K562 (cell line): ENCODE results near the gene RSPH1. TPM values are rescaled to one million over a fixed set of nuclear protein-coding genes. Genes with fewer than 3 reads are reported as not detected.

Experiments used
- ADNP ChIP-seq: fragments of 200-800 bp; sonication (Bioruptor generic); IDR thresholded peaks from 2 replicates; pipeline ENCODE4 v1.6.1; 2016; ENCODE audit warnings: missing genetic modification characterization, missing compliant biosample characterization
- GATA2 ChIP-seq: sonication (generic); formaldehyde crosslinking; IDR thresholded peaks from 2 replicates; pipeline ENCODE4 v1.4.0; 2020; ENCODE audit warnings: mild to moderate bottlenecking, missing genetic modification reagents
- IFI16 ChIP-seq: fragments of 250-450 bp; sonication (Bioruptor Pico); IDR thresholded peaks from 2 replicates; pipeline ENCODE4 v2.1.2; 2022; ENCODE audit warnings: mild to moderate bottlenecking, inconsistent platforms
- PHF20 ChIP-seq: fragments of 450-650 bp; IDR thresholded peaks from 2 replicates; pipeline ENCODE4 v1.6.1; 2018; ENCODE audit not compliant: partially characterized antibody
- PKNOX1 ChIP-seq: fragments of 450-650 bp; IDR thresholded peaks from 2 replicates; pipeline ENCODE4 v1.6.1; 2016
- ZFPM2 ChIP-seq: fragments of 250-450 bp; sonication (Bioruptor Pico); IDR thresholded peaks from 2 replicates; pipeline ENCODE4 v1.5.1; 2022; ENCODE audit warnings: mild to moderate bottlenecking
- polyA plus RNA-seq, 8 experiments: library from polyadenylated mRNA; depleted of rRNA in 4 of 8; stranded (reverse) in 5 of 8; unstranded in 3 of 8; fragments of >200 nt; fragmentation: Nextera tagmentation in 2 of 8; fragmentation: Illumina TruSeq in 1 of 8; extraction: Ambion mirVana in 2 of 8; extraction: Trizol in 1 of 8; gene quantifications; 2 replicates each; pipeline versions ENCODE4 v1.2.1 to v1.2.3, GENCODE V29; 2011 to 2014; ENCODE audit warnings: inconsistent platforms in 1 of 8, missing spikeins in 1 of 8
- total RNA-seq, 7 experiments: library from RNA; depleted of rRNA in 6 of 7; stranded (reverse); fragments of >200 nt in 6 of 7; fragmentation: Illumina TruSeq in 2 of 7; extraction: Trizol in 2 of 7; gene quantifications; 2 replicates each; pipeline versions ENCODE4 v1.2.1 to v1.2.3, GENCODE V29; 2011 to 2021; ENCODE audit warnings: low replicate concordance in 1 of 7
- TF ChIP-seq, protein P1 (sequence below), 2 experiments: fragments of 450-650 bp in 1 of 2; IDR thresholded peaks; 2 replicates each; pipeline ENCODE4 v1.6.1; 2011 to 2017; ENCODE audit warnings: low read depth in 2 of 2, antibody characterized with exemption in 1 of 2, borderline replicate concordance in 1 of 2, low read length in 1 of 2, mild to moderate bottlenecking in 1 of 2, mixed read lengths in 1 of 2; ENCODE audit not compliant: control insufficient read depth in 1 of 2

RSPH1 gene
- total and polyA plus RNA-seq, 9 of the 15 experiments (the other 6 are each of a cell fraction or from before 2014, with no cell fraction given), result 0.17 TPM; not detected in 8

DNA sequence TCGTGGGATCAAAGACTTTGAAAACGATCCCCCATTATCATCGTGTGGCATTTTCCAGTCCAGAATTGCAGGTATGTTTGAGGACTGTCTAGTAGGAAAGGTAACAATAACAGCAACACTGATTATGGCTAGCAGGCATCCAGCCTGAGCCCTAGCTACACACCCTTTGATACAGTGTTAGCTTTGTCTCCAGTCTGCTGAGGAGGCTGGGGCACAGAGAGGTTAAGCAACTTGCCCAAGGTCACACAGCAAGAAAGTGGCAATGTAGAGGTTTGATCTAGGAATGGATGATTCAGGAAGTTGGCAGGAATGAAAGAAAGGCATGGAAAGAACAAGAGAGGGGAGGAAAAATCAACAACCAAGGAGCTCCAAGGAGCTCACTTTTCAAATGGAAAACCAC is 61.1 kb downstream of the RSPH1 start (continued):
- TF ChIP-seq, protein P1, sequence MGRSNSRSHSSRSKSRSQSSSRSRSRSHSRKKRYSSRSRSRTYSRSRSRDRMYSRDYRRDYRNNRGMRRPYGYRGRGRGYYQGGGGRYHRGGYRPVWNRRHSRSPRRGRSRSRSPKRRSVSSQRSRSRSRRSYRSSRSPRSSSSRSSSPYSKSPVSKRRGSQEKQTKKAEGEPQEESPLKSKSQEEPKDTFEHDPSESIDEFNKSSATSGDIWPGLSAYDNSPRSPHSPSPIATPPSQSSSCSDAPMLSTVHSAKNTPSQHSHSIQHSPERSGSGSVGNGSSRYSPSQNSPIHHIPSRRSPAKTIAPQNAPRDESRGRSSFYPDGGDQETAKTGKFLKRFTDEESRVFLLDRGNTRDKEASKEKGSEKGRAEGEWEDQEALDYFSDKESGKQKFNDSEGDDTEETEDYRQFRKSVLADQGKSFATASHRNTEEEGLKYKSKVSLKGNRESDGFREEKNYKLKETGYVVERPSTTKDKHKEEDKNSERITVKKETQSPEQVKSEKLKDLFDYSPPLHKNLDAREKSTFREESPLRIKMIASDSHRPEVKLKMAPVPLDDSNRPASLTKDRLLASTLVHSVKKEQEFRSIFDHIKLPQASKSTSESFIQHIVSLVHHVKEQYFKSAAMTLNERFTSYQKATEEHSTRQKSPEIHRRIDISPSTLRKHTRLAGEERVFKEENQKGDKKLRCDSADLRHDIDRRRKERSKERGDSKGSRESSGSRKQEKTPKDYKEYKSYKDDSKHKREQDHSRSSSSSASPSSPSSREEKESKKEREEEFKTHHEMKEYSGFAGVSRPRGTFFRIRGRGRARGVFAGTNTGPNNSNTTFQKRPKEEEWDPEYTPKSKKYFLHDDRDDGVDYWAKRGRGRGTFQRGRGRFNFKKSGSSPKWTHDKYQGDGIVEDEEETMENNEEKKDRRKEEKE (IDR thresholded peaks at IDR 0.05; ENCODE audit: borderline replicate concordance in 1 of 2, control insufficient read depth in 1 of 2, low read depth in 2 of 2, low read length in 1 of 2), result no peak
- TF ChIP-seq PKNOX1 (no peak), PHF20 (peak; percentile 56), ZFPM2 (no peak), IFI16 (no peak), ADNP (0 out of 2 replicates have a peak, but pooled peaks have one; percentile 43), GATA2 (CRISPR knock-in tag) (no peak)
